Stimulated activated CD4-positive, alpha-beta T cell treated with anti-CD3 and anti-CD28 coated beads, Interleukin-4, amount 100 ng/mL, for 1 hour (primary cell): Measurements from ENCODE around the gene INAVA.
"Not testable (repeated sequence)": the region's sequence is repeated elsewhere in the genome, so short reads cannot be mapped to it uniquely, and the experiment has no call there.

Experiments used
- DNase-seq: peaks from one replicate; pipeline ENCODE4 v3.0.0-alpha.2; 2020

INAVA gene

DNA sequence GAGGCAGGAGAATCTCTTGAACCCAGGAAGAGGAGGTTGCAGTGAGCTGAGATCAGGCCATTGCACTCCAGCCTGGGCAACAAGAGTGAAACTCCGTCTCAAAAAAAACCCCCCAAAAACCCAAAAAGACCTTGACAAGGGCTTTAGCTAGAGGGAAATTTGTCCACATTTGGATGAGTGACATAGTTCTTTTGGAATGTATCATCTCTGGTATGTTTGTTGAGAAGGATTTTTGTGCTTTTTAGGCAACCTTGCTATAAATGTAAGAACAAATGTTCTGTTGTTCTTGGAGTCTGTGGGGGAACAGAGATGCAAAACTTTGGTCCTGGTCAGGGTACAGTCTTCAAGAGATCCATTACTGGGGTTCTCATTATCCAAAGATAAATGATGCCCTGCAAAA lies 28.9 kb downstream of the INAVA start:
- no peak for DNase-seq

GRCh38 chr1:200925831-200926230 lies 31.1 kb downstream of the INAVA start:
- no peak for DNase-seq

GRCh38 chr1:200929530-200930278 lies 35.0 kb downstream of the INAVA start:
- DNase-seq, result no peak

DNA sequence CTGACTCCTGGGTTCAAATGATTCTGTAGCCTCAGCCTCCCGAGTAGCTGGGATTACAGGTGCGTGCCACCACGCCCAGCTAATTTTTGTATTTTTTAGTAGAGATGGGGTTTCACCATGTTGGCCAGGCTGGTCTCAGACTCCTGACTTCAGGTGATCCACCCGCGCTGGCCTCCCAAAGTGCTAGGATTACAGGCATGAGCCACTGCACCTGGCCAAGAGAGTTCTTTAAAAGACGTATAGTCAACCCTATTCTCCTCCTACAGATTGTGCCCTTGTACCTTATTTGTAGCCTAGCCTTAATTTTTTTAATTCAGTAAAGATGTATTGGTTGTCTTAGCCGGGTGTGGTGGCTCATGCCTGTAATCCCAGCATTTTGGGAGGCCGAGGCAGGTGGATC lies 35.6 kb downstream of the INAVA start:
- DNase-seq, result not testable (repeated sequence)

GRCh38 chr1:200931776-200932175 lies 37.1 kb downstream of the INAVA start:
- no peak for DNase-seq

GRCh38 chr1:200934676-200935245 lies 40.1 kb downstream of the INAVA start:
- no peak for DNase-seq

DNA sequence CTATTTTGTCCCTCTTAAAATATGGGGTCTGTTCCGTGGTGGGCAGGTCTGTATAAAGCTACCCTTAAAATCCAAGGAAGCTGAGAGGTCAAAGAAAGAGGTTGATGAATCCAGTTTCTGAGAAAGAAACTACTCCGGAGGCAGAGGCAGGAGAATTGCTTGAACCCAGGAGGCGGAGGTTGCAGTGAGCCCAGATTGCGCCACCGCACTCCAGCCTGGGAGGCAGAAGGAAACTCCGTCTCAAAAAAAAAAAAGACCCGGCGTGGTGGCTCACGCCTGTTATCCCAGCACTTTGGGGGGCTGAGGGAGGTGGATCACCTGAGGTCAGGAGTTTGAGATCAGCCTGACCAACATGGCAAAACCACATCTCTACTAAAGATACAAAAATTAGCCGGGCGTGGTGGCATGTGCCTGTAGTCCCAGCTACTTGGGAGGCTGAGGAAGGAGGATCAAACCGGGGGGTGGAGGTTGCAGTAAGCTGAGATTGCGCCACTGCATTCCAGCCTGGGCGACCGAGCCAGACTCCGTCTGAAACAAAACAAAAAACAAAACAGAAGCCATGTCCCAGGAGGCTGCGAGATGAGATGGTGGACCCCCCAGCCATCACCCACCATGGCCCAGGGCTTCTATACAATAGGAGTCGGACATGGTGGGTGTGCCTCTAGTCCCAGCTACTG lies 40.7 kb downstream of the INAVA start:
- not testable (repeated sequence) for DNase-seq

DNA sequence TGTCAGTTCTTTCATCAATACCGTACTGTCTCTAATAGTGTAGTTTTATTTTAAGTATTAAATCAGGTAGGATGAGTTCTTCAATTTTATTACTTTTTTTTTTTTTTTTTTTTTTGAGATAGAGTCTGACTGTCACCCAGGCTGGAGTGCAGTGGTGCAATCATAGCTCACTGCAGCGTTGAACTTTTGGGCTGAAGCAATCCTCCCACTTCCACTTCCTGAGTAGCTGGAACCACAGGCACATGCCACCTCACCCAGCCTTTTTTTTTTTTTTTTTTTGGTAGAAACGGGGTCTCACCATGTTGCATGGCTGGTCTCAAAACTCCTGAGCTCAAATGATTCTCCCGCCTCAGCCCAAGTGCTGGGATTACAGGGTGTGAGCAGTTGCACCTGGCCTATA lies 44.3 kb downstream of the INAVA start:
- DNase-seq, result no peak

- no peak for DNase-seq
These were observed 50.4 kb downstream of the INAVA start for GRCh38 chr1:200945111-200945510.

DNA sequence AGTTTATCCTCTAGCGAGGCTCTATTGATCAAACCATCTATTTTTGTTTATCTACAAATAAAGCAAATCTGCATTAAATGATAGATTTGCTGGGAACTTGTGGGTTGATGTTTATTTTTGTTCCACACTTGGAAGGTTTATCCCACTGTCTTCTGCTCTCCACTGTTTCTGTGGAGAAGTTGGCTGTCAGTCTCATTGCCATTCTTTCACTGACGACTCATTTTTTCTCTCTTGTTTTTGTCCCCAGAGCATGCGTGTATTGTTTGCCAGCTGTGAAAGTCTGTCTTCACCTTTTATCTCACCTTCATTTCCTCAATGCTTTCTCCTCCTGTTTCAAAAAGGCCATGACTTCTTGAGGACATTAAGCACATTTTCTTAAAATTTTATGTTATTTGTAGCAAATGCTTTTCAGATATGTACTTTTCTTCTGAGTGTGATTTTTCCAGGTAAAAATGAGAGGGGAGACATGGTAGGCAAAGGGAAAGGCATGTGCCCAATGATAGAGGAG lies 52.4 kb downstream of the INAVA start:
- DNase-seq, result no peak

DNA sequence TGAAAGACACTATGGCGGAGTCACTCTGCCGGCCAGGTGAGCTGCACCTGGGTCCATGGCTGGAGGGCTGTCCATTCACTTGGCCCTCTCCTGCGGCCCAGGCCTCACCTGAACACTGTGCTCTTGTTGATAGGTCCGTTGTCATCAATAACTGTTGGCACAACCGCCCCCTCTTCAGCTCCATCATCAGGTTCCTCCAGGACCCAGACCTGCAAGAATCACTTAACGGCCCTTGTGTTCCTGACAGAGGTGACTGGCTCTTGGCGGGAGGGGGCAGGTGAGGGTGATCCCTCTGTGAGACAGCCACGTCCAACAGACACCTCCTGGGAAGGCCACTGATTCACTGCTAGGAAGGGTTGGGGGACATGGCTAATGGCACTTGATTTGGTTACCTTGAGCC lies 54.9 kb downstream of the INAVA start:
- DNase-seq, result no peak

GRCh38 chr1:200951016-200951415 lies 56.3 kb downstream of the INAVA start:
- DNase-seq, result no peak

DNA sequence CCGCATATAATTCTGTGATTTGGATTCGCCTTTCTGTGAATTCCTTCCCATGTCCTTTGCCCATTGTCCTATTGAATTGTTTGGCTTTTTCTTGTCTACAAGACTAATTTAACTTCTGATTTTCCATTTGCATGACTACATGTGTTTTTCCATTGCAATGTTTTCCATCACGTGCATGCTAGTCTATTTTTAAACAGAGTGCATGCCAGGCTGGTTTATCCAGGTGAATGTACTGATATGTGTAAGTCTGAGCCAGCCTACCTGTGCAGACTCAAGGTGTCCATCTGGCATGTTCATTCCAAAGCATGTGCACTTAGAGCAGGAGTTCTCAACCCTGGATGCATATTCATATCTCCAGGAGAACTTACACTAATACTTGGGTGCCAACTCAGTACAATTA lies 59.7 kb downstream of the INAVA start:
- DNase-seq, result no peak

DNA sequence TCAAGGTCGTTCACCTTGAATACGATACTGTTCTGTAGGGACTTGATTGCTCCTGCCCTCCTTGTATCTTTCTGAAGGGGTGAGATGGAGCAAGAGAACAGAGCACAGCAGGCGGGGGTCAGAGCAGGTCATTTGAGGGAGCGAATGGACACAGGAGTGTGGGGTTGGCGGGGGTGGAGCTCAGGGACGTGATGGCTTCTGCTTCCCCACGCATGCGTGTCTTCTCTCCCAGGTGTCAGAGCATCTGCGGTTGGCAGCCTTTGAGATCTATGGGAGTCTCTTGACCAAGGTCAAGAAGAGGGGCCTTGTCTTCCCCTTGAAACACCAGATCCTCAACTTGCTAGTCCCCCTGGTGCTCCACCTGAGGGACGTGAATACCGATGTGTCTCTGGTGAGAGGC lies 63.9 kb downstream of the INAVA start:
- no peak for DNase-seq

DNA sequence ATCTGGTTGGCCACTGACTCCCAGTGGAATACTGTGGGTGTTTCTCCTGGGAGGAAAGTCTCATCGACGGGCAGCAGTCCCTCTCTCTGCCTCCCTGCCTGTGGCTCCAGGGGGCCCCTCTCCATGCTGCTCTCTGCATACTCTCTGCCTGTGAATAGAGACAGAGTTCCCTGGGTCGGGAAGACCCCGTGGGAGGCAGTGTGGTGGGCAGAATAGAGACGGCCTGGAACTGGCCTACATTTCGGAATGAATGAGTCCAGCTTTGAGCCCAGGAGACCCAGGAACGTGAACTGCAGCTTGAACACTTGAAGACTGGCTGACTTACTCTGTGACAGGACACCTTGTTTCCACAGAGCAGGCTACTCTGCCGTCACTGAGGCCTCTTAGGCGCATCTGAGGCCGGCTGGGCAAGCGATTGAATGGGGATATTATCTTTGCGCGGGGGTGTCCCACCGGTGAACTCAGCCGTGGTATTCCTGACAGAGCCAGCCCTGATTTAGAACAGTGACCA lies 64.8 kb downstream of the INAVA start:
- no peak for DNase-seq

DNA sequence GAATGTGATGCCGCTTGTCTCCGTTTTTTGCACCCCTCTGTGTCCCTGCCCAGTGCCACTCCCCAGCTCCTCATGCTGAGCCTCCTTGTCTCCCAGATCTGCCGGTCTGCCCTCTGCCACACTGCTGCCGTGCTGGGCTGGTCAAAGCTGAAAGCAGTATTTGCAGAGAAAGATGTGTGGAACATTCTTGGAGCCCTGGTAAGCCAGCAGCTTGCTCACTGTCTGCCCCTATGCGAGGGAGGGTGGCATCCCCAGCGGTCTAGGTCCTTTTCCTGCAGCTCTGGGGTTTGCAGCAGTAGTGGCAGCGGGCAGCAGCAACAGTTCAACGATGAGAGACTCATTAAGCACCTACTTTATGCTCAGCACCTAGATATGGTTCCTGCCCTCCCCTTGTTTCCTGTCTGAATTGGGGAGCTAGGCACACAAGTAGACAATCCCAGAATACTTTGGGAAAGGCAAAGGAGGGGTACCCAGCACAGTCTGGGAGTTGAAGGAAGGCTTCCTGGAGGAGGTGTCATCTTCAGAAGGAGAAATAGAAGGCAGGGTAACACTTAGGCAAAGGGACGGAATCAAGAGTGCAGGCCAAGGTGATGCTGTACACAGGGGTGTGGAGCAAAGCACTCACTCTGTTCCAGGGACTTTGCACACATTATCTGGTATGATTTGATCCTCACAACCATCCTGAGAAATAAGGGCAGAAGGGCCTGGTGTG lies 65.7 kb downstream of the INAVA start:
- DNase-seq, result no peak

DNA sequence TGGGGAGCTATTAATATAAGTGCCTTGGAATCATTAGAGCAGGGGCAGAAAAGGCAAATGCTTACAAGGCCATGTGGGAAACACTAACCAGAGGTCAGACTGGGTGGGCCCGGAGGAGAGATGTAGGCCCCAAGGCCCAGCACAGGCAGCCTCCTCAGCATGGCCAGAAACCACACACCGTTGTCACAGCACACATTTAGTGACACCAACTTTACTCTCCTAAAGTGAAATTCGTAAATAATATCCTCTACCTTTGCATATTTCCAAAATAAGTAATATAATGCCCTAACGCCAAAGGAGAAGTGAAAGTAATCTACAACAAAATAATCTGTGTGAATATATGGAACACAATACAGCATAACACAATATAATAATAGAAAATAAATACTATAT lies 66.2 kb downstream of the INAVA start:
- DNase-seq, result no peak

- DNase-seq, result not testable (repeated sequence)
These were observed 67.5 kb downstream of the INAVA start for GRCh38 chr1:200962151-200962550.

DNA sequence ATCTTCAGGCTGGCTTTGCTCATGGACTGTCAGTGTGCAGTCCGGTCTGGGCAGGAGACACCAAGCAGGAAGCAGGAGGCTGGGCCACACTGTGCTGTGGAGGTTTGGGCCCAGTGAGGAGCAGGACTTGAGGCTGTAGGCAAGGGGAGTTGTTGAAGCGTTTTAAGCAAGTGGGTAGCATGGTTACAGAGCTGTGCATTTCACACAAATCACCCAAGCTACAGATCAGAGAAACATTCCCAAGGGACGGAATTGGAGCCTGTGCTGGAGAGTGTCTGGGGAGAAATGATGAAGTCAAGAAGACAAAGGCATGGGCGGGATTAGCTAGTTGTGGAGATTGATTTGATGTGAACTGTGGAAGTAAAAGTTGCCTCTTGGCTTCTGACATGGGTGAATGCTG lies 67.9 kb downstream of the INAVA start:
- DNase-seq, result no peak

DNA sequence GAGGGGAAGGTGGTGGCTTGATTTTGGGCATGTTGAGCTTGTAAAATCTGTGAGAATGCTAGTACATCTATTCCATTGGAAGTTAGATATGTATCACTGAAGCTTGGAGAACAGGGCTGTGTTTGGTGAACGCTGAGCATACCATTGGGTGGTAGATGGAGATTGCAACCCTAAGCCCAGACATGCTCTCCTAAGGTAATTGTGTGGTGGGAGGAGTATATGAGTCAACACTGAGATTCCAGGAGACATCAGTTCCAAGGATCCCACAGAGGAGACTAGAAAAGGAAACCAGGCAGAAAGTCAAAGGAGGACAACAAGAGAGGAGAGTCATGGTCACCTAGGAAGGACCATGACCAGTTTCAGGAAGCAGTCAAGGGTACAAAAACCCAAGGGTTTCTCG lies 68.4 kb downstream of the INAVA start:
- no peak for DNase-seq

- not testable (repeated sequence) for DNase-seq
These were observed 69.2 kb downstream of the INAVA start for GRCh38 chr1:200963888-200964287.
